T-helper 22 cell (primary cell): ENCODE results near the gene PLXNB1.

Experiments used
- DNase-seq: peaks from one replicate; pipeline ENCODE4 v3.0.0-alpha.2; 2020; ENCODE audit warnings: low read depth

Gene PLXNB1

DNA sequence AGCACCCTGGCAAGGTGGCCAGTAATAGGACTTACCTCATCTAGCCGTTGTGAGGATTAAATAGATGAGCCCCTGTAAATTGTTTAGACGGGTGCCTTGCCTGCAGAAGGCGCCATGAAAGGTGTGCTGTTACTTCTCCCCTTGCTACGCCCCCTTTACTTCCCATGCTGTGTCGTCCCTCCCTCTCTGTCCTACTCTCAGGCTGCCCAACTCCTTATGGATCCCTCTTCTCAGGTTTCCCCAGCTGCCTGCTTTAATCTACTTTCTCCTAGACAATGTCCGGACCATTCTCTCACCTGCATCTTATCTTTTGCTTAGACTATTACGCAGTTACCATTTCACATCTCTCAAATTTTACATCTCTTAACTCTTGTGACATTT is 59.6 kb downstream of the PLXNB1 start:
- no peak for DNase-seq

DNA sequence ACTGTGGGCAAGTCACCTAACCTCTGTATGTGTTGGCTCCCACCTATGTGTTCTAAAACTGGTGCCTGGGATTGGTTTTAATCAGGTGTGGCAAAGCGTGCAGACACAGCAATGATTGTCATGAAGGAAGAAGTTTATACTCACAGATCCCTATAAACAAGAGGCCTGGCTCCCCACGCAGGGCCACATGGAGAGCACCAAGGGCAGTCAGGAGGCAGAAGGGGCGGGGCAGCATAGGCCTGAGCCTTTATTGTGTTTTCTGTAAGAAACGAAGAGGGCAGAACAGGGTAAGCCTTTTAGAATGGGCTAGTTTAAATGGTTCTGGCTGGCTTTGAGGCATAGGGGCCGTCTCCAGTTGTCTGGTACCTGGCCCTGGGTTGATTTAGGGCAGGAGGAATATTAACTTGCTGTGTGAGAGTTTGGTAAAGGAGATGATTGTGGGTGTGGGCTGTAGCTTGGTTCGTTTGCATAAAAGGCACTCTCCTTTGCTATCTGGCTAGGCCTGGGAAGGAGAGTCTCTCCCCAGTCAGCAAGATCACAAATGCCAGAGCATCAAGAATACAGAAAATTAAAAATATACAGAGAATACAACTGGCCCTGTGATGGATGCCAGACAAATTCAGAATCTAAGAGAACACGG is 60.1 kb downstream of the PLXNB1 start:
- no peak for DNase-seq

DNA sequence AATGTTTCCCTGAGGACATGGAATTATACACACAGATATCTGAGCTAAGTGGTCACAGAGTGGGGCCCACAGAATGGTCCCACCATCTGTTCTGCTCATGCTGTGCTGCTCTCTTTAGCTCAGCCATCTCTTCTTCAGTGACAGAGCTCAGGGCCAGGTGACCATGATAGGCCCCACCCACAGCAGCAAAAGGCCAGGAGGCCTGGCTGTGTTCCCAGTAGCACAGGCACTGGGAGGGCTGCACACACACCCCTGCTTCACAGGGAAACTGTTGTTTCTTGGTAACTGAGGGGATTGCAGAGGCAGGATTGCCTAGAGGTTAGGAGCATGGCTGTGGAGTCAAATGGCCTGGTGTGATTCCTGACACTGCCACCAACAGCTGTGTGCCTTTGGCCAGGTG is 62.7 kb downstream of the PLXNB1 start:
- DNase-seq: no peak

DNA sequence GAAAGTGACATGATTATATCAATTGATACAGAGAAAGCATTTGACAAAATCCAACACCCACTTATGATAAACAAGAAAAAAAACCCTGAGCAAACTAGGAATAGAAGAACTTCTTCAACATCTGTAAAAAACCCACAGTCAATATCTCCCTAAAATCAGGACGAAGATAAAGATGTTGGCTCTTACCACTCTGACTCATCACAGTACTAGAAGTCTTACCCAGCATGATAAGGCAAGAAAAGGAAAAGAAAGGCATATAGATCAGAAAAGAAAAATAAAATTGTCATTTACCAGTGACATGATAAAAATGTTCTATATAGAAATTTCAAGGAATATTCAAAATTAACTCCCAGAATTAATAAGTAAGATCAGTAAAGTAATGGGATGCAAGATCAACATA is 65.0 kb downstream of the PLXNB1 start:
- DNase-seq: no peak

DNA sequence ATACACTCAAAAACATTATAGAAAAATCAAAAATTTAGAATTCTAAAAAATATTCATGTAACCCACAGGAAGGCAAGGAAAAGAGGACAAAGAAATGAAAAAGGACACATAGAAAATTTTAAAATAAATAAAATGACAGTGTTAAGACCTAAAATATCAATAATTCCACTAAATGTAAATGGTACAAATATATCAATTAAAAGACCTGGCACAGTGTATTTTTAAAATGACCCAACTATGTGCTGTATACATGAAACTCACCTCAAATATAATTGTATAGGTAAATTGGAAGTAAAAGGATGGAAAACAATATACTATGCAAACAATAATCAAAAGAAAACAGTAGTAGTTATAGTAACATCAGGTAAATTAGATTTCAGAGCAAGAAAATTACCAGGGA is 68.0 kb downstream of the PLXNB1 start:
- DNase-seq: no peak

DNA sequence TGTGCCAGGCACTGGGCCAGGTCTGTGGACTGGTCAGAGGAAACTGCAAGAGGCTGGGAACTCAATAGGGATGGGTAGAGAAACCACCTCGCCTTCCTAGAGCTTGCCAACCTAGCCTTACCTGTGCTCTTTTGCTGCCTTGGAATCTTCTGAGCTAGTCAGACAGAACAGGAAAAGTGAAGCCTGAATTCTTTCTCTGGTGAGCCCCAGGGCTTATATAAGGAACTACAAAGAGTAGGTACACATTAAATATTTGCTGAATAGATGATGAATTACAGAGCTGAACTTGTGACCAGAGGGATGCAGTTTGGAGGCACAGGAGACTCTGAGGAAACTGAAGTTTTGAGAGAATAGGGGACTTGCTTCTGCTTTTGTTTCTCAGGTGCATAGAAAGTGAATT is 73.5 kb downstream of the PLXNB1 start:
- no peak for DNase-seq

DNA sequence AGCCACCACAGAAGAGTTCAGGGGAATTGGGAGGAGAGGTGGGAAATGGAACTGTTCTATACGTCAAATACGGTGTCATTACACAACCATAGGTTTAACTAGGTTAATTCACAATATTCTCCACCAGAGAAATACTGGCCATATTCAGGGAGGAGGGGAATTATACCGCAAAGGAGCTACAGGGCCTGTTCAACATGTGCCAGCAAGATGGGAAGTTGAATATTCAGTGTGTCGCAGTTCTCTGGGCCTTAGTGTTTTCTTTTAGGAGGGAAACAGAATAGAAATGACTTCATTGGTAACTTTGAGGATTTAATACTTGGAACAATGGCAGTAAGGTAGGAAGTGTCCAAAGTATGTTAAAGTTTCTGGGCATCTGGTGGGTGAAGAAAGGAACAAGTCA is 75.9 kb downstream of the PLXNB1 start:
- no peak for DNase-seq
